ENCODE data around the gene RBCK1. TPM values are rescaled to one million over a fixed set of nuclear protein-coding genes. Genes with fewer than 3 reads are reported as not detected.

Gene RBCK1
- total RNA-seq, 1 experiment from 2014 or later, result 26.1 TPM

DNA sequence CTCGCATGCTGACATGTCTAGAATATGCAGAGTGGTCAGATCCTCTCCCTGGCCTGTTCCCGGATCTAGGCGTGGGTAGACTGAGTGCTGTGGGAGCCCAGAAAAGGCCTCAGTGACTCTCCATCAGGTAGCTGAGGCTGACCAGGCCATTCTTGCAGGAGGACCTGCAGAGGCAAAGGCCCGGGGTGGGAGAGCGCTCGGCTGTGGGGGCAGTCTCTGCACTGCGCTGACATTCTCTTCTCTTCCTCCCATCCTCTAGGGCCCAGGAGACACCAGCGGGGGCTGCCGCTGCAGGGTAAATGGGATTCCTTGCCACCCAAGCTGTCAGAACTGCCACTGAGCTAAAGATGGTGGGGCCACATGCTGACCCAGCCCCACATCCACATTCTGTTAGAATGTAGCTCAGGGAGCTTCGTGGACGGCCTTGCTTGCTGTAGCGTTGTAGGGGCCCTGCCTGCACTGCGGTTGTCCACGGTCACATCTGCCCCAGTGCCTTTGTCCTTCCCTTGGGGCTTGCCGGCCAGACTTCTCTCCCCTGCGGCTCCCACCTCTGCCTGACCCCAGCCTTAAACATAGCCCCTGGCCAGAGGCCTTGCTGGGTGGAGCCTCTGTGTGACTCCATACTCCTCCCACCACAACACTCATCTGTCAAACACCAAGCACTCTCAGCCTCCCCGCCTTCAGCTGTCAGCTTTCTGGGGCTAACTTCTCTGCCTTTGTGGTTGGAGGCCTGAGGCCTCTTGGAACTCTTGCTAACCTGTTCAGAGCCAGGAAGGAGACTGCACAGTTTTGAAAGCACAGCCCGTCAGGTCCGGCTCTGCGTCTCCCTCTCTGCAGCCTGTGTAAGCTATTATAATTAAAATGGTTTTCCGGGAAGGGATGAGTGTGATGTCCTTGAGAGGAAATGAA is 22.2 kb downstream of the RBCK1 start:
- H3K27me3 ChIP-seq, result no peaks in the 10 kb centered on the region
- no peaks in the 10 kb centered on the region for H3K9me3 ChIP-seq (replicated peaks)
- peaks cover 12% of the 10 kb centered on the region for H3K36me3 ChIP-seq
- H3K4me1 ChIP-seq, result no peaks in the 10 kb centered on the region
- no peak overlapping the region for H3K4me3 ChIP-seq
- DNase-seq, result no peak
- H3K27ac ChIP-seq, result no peak overlapping the region

DNA sequence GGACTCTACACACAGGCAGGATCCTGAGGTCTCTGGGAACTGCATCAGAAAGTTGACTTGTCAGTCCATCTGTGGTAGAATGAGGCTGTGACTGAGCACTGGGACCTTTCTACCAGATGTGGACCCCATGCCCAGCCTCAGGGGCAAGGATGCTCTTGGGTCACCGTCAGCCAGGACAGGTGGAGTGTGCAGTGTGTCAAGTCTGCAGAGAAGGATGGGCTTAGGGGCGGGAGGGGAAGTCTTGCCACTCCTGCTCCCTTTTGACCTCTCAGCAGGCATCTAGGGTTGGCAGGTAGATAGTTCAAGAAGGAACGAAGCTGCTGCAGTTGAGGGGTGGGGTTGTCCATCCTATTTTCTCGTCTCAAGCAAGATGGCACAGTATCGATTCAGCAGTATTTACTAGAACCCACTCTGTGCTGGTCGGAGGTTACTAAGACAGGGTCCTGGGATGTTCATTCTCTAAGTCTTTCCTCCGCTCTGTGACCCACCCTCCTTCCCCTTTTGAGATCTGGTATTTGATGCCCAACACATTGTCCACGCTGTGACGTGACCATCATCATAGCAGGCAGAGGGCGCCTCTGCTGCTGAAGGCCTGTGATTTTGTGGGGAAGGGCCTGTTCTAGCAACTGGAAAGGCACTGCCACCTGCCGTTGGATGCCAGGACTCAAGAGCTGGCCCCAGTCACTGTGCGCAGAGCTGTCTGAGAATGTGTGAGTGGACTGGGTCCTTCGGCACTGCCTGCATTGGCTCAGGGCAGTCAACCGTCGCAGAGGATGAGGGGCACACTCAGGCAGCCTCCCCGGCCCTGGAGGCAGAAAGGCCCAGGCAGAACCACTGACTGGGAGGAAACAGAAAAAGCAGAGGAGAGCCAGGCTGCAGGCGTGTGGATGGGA is 23.2 kb downstream of the RBCK1 start:
- peaks cover 21% of the 10 kb centered on the region for H3K36me3 ChIP-seq
- peak; percentile 40 to 54 for DNase-seq
- no peaks in the 10 kb centered on the region for H3K27me3 ChIP-seq
- no peaks in the 10 kb centered on the region for H3K4me1 ChIP-seq
- H3K27ac ChIP-seq, result no peak overlapping the region
- H3K4me3 ChIP-seq, result no peak overlapping the region
- no peaks in the 10 kb centered on the region for H3K9me3 ChIP-seq (replicated peaks)

DNA sequence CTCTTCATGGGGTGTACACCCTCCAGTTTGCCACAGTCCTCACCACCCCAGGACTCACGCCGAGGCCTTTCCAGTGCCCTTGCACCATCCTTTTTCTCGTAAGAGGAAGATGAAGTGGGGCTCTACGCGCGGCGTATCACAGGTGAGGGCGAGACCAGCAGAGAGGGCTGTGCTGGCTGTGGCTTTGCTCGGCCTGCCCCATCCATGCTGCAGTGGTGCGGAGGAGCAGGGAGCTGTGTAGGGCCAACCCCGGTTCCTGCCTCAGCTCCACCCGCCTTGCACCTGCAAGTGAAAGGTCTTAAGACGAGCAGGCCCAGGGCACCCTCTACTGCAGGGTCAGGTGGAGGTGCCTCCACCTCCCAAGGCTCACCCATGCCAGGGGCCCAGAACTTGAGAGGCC is 24.1 kb downstream of the RBCK1 start:
- H3K27ac ChIP-seq, result no peak overlapping the region
- H3K4me1 ChIP-seq, result no peaks in the 10 kb centered on the region
- H3K9me3 ChIP-seq (replicated peaks), result no peaks in the 10 kb centered on the region
- no peak for DNase-seq
- H3K36me3 ChIP-seq, result peaks cover 28% of the 10 kb centered on the region
- H3K27me3 ChIP-seq, result no peaks in the 10 kb centered on the region
- H3K4me3 ChIP-seq, result no peak overlapping the region

DNA sequence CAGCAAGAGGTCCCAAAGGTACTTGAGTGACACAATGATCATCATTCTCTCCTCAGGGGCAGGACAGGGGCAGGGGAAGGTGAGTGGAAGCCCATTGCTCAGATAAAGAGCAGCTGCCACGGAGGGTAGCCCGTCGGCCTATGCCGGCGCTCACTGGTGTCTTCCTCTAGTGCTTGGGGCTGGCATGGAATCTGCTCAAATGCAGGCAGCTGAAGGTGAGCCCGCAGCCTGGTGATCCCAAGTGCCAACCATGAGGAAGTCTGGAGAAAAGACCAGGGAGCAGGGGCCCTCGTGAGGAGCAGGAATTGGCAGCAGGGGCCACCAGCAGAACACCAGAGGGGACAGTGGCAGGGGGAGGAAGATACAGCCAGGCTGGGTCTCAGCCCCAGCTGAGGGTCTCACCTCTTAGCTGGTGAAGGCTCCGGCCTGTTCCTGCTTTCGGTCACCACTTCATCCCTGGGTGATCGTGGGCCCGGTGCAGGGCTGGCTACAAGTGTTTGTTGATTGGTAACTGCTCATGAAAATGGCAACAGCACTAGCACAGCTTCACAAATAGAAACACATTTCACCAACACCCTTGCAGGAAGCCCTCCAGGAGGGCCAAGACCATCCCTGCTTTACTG is 24.7 kb downstream of the RBCK1 start:
- no peaks in the 10 kb centered on the region for H3K9me3 ChIP-seq (replicated peaks)

DNA sequence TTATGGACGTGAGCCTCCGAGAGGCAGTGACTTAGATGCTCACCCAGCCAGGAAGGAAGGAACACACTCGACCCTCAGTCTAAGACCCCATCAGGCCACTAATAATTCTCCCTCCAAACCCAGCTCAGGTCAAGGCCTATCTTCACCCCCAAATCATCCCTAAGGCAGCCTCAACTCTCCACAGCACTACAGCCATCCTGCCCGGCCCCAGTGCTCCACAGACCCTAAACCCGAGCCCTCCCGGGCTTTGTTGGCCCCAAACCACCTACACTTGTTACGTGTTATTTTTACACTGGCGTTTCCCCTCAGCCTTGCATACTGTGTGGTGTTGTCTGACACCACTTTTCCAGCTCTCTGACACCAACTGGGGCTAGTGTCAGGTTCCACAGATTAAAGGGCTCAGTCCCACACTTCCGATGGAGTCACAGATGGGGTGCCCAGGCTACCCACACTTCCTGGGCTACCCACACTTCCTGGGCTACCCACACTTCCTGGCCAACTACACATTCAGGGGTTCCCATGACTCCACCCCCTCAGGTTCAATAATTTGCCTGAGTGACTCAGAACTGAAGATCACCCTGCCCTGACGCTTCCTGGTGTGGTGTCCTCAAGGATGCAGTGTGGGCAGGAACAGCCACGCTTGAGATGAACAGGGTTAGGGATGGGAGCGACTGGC is 25.3 kb downstream of the RBCK1 start:
- Histone ChIP-seq H3K27me3 (no peaks in the 10 kb centered on the region), H3K36me3 (peaks cover 34% of the 10 kb centered on the region), H3K27ac (no peak overlapping the region), H3K4me1 (peaks cover 11% of the 10 kb centered on the region), H3K4me3 (no peak overlapping the region), H3K9me3 (replicated peaks) (no peaks in the 10 kb centered on the region)
- peak in 1 of 2 experiments; percentile 28 for DNase-seq

More for the DNA sequence above, 24.7 kb downstream of the RBCK1 start:
- H3K27me3 ChIP-seq, result no peaks in the 10 kb centered on the region
- H3K4me3 ChIP-seq, result no peak overlapping the region
- peaks cover 6% of the 10 kb centered on the region; the same call in 1 of the 2 replicates for H3K4me1 ChIP-seq
- H3K27ac ChIP-seq, result no peak overlapping the region
- no peak for DNase-seq
- H3K36me3 ChIP-seq, result peaks cover 34% of the 10 kb centered on the region

DNA sequence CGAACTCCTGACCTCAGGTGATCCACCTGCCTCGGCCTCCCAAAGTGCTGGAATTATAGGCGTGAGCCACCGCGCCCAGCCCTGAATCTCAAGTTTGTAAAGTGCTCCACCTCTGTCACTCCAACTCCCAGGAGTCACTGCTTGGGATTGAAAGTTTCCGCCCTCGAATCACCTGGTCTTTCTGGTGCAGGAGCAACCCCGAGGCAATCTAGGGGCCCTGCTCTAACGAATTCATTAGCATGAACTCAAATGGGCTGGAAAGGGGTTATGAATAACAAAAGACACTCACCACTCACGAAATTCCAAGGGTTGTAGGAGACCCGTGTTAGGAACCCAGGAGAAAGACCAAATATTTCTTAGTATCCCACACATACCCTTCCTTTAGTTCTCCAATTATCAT is 26.1 kb downstream of the RBCK1 start:
- Histone ChIP-seq H3K27ac (no peak overlapping the region), H3K4me1 (peaks cover 17% of the 10 kb centered on the region), H3K4me3 (no peak overlapping the region), H3K36me3 (peaks cover 34% of the 10 kb centered on the region), H3K27me3 (no peaks in the 10 kb centered on the region), H3K9me3 (replicated peaks) (no peaks in the 10 kb centered on the region)
- DNase-seq, result no peak

DNA sequence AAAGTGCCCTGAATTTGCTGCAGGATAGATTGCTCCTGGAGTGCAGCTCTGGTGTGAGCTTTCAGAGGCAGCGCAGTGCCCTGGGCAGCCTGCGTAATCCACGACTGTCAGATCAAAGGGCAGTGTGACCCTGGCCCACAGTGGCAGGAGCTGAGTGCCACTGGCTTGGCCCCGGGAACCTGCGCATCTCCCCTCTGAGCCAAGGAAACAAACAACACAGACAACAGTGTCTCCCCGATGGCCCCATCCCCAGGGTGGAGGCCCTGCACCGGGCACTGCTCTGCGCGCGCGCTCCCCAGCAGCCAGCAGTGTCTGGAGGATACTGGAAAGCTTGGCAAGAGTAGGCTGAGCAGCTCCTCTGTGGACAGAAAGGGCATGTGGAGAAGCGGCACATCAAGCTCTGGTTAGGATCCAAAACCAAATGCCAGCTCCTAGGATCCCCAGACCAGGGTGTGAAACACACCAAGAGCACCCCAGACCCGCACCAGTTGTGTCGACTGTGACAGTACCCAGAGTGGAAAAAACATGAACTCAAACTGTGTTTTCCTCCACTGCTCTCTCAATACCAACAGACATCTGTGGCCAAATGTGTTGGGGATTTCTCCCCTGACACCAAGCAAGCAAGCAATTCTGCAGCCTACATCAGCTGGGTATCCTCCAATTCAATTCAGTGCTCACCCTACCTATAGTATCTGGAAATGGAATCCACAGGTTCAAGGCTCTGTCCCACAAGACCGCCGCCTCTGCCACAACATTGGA is 26.7 kb downstream of the RBCK1 start:
- Histone ChIP-seq H3K27me3 (no peaks in the 10 kb centered on the region), H3K4me3 (no peak overlapping the region), H3K27ac (no peak overlapping the region), H3K9me3 (replicated peaks) (no peaks in the 10 kb centered on the region), H3K4me1 (peaks cover 23% of the 10 kb centered on the region), H3K36me3 (peaks cover 34% of the 10 kb centered on the region)
- no peak for DNase-seq

DNA sequence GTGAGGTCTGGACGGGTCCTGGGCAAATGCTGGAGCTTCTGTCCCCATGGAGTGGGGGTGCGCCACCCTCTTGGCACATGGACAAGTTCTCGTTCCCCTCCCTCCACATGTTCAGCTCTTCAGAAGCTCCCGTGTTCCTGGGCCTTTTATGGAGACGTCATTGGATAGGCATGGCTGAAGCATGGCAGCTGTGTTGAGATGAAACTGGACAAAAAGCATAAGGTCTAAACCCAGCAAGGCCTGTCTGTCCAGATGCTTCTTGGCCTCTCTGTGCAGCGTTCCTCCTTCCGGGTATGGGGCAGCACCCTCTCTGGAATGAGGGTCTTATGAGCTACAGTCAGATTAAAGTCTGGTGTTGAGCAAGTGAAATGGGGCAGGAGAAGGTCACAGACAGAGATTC is 27.5 kb downstream of the RBCK1 start:
- Histone ChIP-seq H3K4me1 (peaks cover 26% of the 10 kb centered on the region), H3K9me3 (replicated peaks) (no peaks in the 10 kb centered on the region), H3K27ac (no peak overlapping the region), H3K4me3 (no peak overlapping the region), H3K36me3 (peaks cover 38% of the 10 kb centered on the region), H3K27me3 (no peaks in the 10 kb centered on the region)
- no peak for DNase-seq

DNA sequence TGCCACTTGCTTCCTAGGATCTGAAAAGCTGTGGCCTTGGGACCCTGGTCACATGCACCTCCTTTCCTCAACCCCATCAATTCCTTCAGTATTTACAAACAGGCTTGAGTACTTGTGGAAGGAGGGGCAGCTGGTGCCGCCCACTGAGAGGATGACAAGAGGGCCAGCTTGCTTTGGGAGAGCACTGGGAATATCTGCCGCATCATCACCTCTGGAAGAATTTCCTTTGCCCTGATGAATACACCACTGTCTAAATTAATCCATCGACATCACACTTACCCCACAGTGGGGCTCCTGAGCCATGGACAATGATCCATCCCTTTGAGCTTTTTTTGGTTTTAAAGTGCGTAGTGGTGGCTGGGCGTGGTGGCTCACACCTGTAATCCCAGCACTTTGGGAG is 28.4 kb downstream of the RBCK1 start:
- Histone ChIP-seq H3K9me3 (replicated peaks) (no peaks in the 10 kb centered on the region), H3K4me1 (peaks cover 26% of the 10 kb centered on the region), H3K27me3 (no peaks in the 10 kb centered on the region), H3K27ac (no peak overlapping the region), H3K4me3 (no peak overlapping the region), H3K36me3 (peaks cover 41% of the 10 kb centered on the region)
- DNase-seq, result no peak

DNA sequence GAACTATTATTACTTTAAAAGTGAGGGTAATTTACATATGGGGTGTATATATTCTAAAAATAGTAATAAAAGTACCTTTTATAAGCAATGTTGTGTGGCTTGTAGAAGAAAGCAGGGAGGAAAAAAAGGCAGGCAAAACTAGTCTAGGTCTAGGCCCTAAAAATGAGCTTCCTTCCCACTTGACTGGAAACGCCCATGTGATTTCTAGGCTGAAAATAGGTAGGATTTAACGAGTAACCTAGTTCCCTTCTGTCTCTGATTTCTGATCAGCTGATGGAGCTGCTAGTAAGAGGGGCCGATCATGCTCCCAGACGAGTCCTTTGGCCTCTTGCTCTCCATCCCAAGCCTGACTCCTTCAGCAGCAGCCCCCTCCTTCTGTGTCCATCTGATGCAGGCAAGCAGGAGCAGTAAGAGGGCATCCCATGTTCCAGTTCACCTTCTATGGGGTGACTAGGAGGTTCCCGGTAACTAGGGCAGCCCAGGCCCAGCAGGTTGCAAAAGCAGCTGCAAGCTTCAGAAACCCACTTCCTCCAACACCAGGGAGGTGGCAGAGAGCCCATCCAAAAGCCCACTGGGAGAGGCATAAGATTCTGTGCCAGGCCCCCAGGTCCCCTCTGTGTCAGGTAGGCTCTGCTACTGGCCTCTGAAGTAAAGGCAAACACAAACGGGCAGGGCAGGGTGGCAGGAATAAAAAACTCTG is 29.8 kb downstream of the RBCK1 start:
- Histone ChIP-seq H3K36me3 (peaks cover 49% of the 10 kb centered on the region), H3K27me3 (no peaks in the 10 kb centered on the region), H3K4me3 (no peak overlapping the region), H3K27ac (peak overlapping the region; percentile 47), H3K4me1 (peaks cover 26% of the 10 kb centered on the region), H3K9me3 (replicated peaks) (no peaks in the 10 kb centered on the region)
- peak; percentile 44 to 56 for DNase-seq

DNA sequence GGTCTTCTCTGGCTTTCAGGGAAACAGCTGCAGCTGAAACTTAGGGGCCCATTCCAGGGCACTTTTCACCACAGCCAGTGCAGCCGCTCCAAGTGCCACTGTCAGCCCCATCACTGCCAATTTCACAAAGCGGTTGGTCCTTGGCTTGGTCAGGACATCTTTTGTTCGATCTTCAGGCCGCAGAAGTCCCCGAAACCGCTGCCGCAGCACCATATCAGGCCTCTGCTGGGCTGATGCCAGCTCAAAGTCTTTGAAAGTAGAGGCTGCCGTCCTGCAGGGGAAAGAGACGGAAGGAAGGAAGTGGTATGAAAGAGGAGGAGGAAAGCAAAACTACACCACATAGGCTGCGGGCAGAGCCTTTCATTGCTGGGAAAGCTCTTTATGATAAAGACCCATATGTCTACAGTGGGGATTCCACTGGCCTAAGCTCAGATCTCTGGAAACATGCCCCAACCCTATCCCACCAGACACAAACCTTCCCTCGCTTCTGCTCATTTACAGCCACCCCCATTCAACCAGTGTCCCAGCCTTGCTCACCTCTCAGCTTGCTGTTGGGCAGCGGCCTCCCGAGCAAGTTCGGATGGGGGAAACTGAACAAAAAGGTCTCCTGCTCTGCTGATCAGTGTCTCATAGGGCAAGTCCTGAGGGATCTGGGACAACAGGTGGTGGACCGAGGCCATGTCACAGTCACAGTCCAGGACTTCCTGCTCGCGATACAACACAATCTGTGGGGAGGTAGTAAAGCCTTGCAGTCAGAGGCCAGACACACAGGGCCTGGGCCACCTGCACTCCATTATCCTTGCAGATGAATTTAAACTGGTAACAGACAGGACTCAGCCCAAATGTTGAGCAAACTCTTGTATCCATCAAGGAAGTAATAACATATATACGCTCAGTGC is 30.7 kb downstream of the RBCK1 start:
- H3K27ac ChIP-seq, result peak overlapping the region; percentile 47
- H3K36me3 ChIP-seq, result peaks cover 49% of the 10 kb centered on the region
- no peaks in the 10 kb centered on the region for H3K27me3 ChIP-seq
- no peak overlapping the region for H3K4me3 ChIP-seq
- DNase-seq, result peak; percentile 42 to 72
- H3K9me3 ChIP-seq (replicated peaks), result no peaks in the 10 kb centered on the region
- H3K4me1 ChIP-seq, result peaks cover 26% of the 10 kb centered on the region

DNA sequence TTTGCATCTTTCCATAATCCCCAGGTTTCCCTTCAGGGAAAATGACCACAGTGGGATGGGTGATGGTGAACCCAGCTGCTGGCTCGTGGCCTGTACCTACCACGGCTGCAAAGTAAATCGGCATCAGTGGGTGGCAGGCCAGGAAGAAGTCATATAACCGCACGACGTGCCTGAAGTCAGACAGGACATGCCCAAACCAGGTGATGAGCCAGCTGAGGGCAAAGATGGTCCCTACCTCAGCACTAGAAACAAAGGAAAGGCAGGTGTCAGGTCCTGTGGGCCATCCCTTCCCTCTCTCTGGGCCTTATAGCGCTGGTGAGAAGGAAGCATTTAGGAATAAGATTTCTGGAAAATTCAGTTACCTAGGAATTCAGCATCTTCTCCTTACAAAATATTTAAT is 32.0 kb downstream of the RBCK1 start:
- Histone ChIP-seq H3K4me1 (peaks cover 26% of the 10 kb centered on the region), H3K9me3 (replicated peaks) (no peaks in the 10 kb centered on the region), H3K4me3 (no peak overlapping the region), H3K27me3 (no peaks in the 10 kb centered on the region), H3K27ac (no peak overlapping the region), H3K36me3 (peaks cover 60% of the 10 kb centered on the region)
- DNase-seq, result no peak
